ENCODE results near the gene ELAC2. TPM values are rescaled to one million over a fixed set of nuclear protein-coding genes. Genes with fewer than 3 reads are reported as not detected.

The ELAC2 gene
- total RNA-seq, 2 experiments from 2014 or later = 57.4 to 60.2 TPM

Other genes starting within 250 kb of the ELAC2 start
- not detected for gene ARHGAP44, start 228.5 kb downstream of the ELAC2 start, total RNA-seq

Data from activated naive CD8-positive, alpha-beta T cell treated with anti-CD3 and anti-CD28 coated beads, Interleukin-2, amount 10 ng/mL, durations not matched to agents 7 days and 5 days (primary cell).